NCI-H2171 treated with DMSO at 0.1 percent for 48 hours (cell line): ENCODE results near the gene STT3A.

Experiments used
- DNase-seq: peaks from one replicate; lab custom pipeline; 2025; lab: John Stamatoyannopoulos, UW

The STT3A gene

GRCh38 chr11:125663910-125664309, 71.3 kb downstream of the STT3A start:
- no peak for DNase-seq

DNA sequence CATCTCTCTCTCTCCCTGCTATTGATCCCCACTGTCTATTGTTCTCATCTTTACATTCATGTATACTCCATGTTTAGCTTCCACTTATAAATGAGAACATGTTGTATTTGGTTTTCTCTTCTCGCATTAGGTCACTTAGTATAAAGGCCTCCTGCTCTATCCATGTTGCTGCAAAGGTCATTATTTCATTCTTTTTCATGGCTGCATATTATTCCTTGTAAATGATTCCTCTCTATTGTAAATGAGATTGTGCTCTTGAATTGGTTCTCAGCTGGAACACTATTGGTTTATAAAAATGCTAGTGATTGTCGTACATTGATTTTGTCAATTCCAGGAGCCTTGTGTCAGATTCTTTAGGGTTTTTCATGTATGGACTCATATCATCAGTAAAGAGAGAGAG, 74.5 kb downstream of the STT3A start:
- no peak for DNase-seq

GRCh38 chr11:125670172-125670571, 77.5 kb downstream of the STT3A start:
- no peak for DNase-seq

GRCh38 chr11:125671561-125671960, 78.9 kb downstream of the STT3A start:
- DNase-seq, result no peak
